ENCODE results near the gene GRID2IP.
"Not testable (repeated sequence)": the region's sequence is repeated elsewhere in the genome, so short reads cannot be mapped to it uniquely, and the experiment has no call there.

GRID2IP gene

DNA sequence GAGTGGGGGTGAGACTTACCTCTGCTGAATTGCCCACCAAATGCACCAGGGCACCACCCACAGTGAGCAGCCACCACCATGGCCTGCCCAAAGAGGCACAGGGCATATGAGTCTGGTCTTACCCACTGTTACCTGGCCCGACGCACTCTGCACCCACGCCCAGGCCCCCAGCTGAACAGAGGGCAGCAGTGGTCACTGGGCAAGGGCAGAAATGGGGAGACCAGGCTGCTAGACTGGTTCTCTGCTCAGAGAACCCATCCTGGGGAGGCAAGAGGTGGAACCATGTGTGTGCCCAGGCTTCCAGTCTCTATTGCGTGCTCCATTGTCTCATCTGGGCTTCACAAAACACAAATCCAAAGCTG, 64.1 kb downstream of the GRID2IP start:
- DNase-seq (ENCODE audit: low read depth): no peak

DNA sequence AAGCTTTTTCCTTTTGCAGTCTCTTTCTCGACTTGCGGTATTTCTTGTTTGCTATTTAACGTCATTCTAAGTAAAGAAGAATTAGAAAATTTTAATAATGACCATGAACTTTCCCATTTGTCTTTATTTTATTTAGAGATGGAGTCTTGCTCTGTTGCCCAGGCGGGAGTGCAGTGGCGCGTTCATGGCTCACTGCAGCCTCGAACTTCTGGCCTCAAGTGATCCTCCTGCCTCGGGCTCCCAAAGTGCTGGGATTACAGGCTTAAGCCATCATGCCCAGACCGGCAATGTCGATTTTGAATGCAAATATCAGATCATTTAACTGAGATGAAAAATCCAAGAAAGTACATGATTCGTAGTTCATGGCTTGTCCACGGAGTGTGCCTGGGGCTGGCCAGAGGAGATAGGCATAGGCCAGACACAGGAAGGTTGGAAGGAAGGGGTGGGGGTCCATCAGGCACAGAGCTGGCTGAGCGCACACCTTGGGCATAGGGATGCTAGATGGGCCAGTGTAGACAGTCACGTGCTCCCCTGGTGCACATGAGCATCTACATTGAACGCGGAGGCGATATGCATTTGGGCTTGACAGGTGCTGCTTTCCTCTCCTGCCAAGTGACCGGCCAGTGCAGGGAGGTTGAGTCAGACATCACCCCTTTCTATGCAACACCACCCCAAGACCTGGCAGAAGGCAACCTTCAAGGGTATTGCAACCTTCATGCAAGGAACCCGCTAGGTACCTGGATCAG, 64.7 kb downstream of the GRID2IP start:
- DNase-seq (ENCODE audit: low read depth): no peak

DNA sequence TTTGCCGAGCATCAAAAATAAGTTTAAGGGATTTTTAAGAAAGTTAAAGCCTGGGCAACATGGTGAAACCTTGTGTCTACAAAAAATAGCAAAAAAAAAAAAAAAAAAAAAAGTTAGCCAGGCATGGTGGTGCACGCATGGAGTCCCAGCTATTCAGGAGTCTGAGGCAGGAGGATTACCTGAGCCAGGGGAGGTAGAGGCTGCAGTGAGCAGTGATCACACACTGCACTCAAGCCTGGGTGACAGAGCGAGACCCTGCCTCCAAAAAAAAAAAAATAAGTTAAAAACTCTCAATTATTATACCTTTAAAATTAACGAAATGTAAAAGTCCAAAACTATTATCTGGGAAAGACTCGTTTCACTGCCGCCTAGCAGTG, 68.5 kb downstream of the GRID2IP start:
- DNase-seq (ENCODE audit: low read depth): no peak

DNA sequence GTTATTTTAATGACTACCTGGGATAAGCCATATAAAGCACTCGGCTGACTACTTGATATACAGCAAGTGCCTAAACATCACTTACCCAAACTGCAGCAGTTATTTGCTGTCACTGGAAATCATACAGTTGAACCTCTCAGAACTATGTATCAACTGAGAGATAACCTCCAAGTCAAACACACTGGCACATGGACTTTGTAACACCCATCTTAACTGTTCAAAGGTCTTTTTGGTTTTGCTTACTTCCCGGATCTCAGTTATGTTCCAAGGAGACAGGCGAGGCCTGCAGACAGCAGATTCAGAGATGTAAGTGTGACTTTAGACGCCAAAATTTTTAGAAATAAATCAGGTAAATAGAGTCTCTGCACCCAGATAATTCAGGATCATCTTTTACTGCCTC, 69.0 kb downstream of the GRID2IP start:
- DNase-seq (ENCODE audit: low read depth): no peak

DNA sequence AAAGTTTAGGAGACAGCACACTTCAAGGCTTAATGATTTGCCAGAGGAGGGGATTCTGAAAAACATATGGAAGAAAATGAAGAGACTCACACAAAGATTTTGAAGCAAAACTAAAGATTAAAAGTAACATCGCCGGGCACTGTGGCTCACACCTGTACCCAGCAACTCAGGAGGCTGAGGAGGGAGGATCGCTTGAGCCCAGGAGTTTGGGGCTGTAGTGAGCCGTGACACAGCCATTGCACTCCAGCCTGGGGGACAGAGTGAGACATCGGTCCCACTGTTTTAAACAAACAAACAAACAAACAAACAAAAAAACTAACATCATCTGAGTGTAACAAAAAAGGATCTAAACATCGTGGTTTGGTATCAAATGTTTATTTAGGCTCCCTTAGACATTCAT, 69.8 kb downstream of the GRID2IP start:
- no peak for DNase-seq (ENCODE audit: low read depth)

DNA sequence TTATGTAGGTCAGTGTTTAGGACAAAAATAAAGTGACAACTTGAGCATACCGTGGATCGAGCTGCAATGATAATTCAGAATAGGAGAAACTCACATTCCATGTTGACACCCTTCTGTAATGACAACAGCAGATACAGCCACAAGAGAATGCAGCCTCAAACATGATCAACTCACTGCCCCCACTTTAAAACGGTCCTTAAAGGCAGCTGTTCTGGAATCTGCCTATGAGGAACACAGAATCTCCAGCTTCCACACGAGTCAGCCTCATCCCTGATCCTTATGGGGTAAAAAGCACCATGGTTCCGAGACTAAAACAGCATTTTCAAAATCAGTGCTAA, 71.0 kb downstream of the GRID2IP start:
- no peak for DNase-seq (ENCODE audit: low read depth)

DNA sequence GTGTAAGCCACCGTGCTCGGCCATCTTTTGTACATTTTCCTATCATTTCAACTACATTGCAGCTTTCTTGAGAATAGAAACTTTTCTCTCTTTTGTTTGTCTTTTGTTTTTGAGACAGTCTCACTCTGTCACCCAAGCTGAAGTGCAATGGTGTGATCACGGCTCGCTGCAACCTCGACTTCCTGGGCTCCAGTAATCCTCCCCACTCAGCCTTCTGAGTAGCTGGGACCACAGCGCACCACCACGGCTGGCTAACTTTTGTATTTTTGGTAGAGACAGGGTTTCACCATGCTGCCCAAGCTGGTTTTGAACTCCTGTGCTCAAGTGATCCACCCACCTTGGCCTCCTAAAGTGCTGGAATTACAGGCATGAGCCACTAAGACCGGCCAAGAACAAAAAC, 72.2 kb downstream of the GRID2IP start:
- DNase-seq (ENCODE audit: low read depth): no peak

DNA sequence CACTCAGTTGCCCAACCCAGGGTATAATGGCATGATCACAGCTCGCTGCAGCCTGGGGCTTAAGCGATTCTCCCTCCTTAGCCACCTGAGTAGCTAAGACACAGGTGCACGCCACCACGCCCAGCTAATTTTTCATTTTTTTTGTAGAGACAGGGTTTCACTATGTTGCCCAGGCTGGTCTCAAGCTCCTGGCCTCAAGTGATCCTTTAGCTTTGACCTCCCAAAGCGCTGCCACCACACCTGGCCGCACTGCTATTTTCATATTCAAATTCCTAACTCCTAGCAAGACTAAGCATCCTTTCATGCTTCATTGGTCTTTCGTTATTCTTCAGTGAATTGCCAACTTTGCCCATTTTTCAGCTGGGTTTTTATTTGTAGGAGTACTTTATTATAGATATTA, 73.1 kb downstream of the GRID2IP start:
- DNase-seq (ENCODE audit: low read depth): no peak

DNA sequence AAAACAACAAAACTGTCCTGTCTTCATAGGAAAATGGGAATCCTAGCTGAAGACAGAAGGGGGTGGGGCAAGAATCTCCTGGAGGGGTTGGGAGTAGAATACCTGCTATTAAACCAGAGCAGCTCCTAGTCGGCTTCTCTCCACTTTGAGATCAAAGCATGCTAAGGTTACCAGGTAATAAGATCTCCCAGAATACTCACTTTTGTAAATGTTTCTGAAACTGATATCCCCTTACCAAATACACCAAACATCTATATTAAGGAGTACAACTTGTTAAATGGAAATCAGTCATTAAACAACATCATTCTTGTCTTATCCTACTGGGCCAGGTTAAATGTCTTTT, 74.0 kb downstream of the GRID2IP start:
- DNase-seq (ENCODE audit: low read depth): no peak

DNA sequence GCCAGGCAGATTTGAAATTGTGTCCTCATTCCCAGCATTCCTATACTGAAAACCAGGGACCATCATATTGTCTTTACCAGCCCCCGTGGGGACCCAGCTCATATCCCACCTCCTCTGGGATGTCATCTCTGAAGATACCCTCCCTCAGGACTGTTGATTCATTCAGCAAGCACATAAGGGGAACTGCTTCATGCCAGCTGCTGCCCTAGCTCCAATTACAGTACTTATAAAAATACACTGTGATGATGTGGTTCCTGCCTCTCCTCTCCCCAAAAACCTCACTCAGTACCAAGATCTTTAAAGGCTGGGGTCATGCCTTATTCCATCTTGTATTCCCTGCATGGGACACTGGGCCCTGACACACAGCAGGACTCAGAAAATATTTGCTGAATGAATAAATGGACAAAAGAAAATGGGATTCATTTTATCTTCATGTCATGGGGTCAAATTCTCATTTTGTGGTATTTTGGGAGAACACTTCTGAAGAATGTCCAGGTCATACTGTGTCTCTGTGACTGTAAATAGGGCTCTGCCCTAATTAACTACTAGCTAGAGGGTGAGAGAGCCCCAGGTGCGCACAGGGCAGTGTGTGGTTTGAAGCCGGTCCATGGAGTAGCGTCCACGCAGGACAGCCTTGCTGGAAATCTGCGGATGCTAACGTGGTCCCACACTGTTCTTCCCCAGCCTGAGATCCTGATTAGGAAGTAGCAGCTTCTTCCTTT, 74.5 kb downstream of the GRID2IP start:
- DNase-seq (ENCODE audit: low read depth): no peak

DNA sequence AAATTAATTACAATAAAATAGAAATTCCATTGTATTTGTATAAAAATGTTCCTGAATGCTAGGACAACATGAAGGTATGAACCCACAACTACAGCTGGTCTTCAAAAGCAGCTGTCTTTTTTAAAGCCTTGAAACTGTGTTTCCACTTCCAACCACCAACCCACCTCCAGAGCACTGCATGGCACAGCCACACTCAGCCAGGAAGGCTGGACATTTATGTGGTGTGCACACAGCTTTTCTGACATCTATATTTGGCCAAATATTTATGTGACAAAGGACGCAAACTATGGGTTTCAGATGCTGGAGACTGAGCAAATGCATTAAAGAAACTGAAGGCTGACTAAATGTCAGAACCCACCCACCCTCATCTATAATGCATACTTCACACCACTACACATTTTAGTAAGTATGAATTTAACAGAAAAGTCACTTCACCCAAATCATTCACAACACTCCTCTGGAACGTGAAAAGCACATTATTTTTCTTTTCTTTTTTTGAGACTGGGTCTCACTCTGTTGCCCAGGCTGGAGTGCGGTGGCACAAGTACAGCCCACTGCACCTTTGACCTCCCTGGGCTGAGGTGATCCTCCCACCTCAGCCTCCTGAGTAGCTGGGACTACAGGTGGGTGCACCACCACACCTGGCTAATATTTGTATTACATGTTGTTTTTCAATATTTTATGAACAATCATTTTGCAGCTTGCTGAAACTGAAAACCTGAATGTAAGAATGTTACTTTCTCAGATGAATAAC, 75.7 kb downstream of the GRID2IP start:
- no peak for DNase-seq (ENCODE audit: low read depth)

DNA sequence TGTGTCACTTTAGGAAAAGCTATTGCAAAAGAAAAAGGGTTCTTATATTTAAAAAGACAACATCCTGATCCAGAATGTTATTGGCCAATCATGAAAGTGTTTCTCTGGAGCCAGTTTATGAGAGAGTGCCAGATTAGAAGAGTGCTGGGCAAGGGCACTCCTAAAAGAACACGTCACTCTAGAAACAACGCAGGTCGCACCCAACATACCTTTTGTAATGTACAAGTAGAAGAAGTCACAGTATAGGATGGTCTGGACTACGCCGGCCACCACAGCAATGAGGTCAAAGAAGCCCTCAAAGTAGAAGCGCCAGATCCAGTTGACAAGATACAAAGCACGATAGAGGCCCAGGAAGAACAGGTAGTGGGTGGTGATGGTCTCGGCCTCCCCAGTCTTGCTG, 85.4 kb downstream of the GRID2IP start:
- no peak for DNase-seq (ENCODE audit: low read depth)

DNA sequence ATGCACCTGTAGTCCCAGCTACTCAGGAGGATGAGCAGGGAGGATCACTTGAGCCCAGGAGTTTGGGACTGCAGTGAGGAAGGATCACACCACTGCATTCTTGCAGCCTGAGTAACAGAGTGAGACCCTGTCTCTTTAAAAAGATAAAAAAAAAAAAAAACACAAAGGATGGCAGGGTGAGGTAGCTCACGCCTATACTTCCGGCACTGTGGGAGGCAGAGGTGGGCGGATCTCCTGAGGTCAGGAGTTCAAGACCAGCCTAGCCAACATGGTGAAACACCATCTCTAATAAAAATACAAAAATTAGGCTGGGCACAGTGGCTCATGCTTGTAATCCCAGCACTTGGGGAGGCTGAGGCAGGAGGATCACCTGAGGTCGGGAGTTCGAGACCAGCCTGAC, 87.7 kb downstream of the GRID2IP start:
- DNase-seq (ENCODE audit: low read depth): not testable (repeated sequence)

DNA sequence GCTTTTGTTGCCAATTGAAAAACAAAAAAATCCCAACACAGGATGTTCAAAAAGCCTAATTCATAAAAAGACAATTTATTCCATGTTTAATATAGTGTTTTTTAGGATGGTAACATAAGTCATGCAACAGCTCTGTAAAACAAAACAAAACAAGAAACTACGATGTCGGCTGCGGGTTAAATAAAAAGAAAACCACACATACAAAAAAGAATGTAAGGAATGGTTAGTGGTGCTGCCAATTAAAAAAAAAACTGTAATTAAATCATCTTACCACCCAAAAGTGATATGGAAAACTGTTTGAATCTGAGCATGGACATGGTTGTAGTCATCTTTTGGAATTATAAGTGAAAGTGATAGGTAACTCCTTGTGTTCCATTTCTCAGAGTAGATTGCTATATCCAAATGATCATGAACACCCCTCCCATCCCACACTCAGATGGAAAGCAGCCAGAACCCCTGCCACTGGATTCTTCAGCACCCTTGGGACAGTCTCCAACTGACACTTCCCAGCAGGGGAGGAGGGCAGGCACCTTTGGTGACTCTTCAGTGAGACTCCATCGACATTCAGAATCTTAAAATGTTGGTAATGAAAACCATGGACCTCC, 89.2 kb downstream of the GRID2IP start:
- DNase-seq (ENCODE audit: low read depth): no peak

DNA sequence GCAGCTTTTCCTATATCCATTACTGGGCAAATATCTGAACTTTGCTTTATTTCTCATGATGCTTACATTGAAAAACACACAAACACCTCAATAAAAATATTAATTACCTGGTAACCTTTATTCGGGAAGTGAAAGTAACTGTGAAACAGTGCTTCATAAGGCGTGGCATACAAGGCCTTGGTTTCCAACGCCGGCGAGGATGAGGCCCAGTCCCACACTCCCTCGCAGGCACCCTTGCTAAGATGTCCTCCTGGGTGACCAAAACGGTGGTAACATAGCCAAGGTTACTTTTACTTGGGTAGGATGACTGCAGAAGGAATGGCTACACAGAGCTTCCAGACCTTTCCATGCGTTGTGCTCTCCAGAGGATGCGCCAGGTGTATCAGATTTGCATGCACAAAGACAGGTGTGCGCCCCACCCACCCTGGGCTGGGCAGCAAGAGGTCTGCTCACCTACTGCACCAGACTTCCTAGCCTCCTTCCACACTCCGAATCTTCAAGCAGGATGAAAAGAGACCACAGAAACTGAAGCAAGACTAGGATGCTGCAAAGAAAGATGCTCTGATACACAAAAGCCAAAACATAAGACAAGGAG, 90.2 kb downstream of the GRID2IP start:
- DNase-seq (ENCODE audit: low read depth): no peak

DNA sequence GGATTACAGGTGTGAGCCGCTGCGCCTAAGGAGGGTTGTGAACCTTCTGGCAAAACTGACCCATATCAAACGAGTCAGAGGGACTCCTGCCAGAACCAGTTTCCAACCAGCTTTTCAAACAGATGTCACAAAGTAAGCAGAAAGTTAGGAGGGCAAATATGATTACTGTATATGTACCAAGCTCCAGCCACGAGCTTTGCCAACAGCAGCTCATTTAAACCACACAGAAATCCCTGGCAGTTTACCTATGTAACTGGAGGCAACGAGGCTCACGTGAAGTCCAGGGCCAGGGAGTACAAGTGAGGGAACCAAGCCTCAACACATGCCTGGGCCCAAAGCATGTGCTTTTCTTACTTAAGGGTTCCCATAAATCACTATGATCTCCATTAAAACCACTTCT, 91.0 kb downstream of the GRID2IP start:
- no peak for DNase-seq (ENCODE audit: low read depth)

DNA sequence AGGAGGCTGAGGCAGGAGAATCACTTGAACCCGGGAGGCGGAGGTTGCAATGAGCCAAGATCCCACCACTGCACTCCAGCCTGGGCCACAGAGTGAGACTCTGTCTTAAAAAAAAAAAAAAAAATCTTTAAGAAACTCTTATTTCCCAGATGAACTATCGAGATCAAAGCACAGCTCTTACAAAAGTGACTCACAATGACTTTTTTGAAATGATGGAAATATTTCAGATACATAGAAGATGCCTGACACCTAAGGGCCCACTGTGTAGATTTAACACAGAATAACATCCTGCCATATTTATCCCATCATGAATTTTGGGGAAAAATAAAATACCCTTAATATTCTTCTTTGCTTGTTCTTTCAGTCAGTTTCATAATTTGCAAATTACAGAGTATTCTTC, 92.6 kb downstream of the GRID2IP start:
- DNase-seq (ENCODE audit: low read depth): not testable (repeated sequence)

DNA sequence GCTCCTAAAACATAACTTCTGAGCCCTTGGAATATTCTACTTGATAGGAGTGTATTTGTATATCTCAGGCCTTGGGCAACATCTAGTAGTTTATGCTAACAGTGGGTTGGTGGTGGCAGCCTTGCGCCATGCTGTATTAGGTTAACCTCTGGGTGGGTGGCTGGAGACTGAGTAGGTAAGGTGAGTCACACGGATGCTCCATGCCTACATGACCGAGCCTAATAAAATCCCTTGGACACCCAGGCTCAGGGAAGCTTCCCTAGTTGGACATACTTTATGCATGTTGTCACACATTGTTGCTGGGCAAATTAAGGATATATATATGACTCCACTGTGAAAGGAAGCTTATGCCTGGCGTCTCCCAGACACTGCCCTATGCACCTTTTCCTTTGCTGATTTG, 97.5 kb downstream of the GRID2IP start:
- no peak for DNase-seq (ENCODE audit: low read depth)

DNA sequence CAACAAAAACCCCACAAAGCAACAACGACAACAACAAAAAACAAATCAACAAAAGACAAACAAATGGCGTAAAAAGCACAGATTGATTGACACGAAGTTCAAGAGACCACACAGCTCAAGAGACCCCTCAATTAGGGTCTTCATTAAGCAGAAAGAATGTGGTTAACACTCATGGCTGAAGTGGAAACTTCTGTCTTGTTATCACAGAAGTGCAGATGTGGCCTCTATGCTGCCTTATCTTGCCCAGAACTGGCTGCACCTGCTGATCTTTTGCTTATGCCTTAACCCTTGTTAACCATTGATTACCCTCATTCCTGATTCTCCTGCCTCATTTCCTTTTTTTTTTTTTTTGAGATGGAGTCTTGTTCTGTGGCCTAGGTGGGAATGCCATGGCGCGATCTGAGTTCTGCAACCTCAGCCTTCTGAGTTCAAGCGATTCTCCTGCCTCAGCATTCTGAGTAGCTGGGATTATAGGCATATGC, 100.0 kb downstream of the GRID2IP start:
- DNase-seq (ENCODE audit: low read depth): no peak

DNA sequence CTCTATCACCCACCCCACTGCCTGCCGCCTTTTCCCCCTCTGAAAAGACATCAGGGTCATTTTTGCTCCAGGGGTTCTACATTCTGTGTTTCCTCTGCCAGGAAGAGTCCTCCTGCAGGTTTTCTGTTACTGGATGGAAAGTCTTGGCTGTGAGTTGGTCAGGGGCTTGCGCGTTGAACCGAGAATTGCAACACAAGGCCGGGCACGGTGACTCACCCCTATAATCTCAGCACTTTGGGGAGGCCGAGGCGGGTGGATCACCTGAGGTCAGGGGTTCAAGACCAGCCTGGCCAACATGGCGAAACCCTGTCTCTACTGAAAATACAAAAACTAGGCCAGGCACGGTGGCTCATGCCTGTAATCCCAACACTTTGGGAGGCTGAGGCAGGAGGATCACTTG, 100.7 kb downstream of the GRID2IP start:
- not testable (repeated sequence) for DNase-seq (ENCODE audit: low read depth)

DNA sequence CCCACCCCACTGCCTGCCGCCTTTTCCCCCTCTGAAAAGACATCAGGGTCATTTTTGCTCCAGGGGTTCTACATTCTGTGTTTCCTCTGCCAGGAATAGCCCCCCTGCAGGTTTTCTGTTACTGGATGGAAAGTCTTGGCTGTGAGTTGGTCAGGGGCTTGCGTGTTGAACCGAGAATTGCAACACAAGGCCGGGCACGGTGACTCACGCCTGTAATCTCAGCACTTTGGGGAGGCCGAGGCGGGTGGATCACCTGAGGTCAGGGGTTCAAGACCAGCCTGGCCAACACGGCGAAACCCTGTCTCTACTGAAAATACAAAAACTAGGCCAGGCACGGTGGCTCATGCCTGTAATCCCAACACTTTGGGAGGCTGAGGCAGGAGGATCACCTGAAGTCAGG, 101.4 kb downstream of the GRID2IP start:
- DNase-seq (ENCODE audit: low read depth): not testable (repeated sequence)

DNA sequence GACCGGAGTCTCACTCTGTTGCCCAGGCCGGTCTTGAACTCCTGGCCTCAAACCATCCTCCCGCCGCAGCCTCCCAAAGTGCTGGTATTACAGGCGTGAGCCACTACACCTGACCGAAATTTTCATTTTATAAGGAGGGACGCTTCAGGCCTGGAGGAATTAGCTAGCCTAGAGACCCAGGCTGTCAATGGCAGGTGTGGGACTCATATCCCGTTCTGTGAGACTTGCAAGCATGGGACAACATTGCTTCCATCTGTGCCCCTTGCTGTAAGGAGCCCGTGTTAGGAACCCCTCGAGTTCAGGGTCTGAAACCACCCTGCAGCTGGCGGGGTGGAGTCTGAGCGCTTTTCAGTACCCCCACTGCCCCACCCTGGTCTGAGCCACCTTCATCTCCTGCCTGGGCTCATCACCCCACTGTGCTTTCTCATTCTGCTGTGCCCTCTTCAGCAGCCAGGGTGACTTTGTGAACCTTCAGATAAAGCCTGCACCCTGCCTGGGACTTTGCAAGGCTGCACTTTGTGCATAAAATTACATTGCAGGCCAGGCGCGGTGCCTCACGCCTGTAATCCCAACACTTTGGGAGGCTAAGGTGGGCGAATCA, 102.2 kb downstream of the GRID2IP start:
- DNase-seq (ENCODE audit: low read depth): no peak

Data from fibroblast of the conjunctiva (primary cell).